Smooth muscle cell (in vitro differentiated cells): ENCODE data around the gene EXT2. TPM values are rescaled to one million over a fixed set of nuclear protein-coding genes. Genes with fewer than 3 reads are reported as not detected.
A peak's percentile ranks its signal among the peaks of the same experiment; 100 is the strongest.

Experiments
- DNase-seq: peaks from one replicate; lab custom pipeline; 2025; ENCODE audit not compliant: unreplicated experiment; lab: John Stamatoyannopoulos, UW
- H2AFZ ChIP-seq: fragments of 200-600 bp; sonication (generic); 2 replicates; pipeline ENCODE4 v1.6.0; 2016; ENCODE audit warnings: antibody characterized with exemption, low read depth, mild to moderate bottlenecking
- H3F3A ChIP-seq: fragments of 200-600 bp; sonication (generic); 2 replicates; pipeline ENCODE4 v1.6.0; 2017; ENCODE audit warnings: antibody characterized with exemption, low read depth
- H3K27ac ChIP-seq: fragments of 200-600 bp; sonication (generic); 2 replicates; pipeline ENCODE4 v1.5.1; 2016; ENCODE audit warnings: low read depth, mild to moderate bottlenecking
- H3K27me3 ChIP-seq: fragments of 200-600 bp; sonication (generic); 2 replicates; pipeline ENCODE4 v1.6.1; 2016; ENCODE audit warnings: low read depth, mild to moderate bottlenecking
- H3K36me3 ChIP-seq: fragments of 200-600 bp; sonication (generic); 2 replicates; pipeline ENCODE4 v1.5.1; 2016; ENCODE audit warnings: low read depth
- H3K4me1 ChIP-seq: fragments of 200-600 bp; sonication (generic); 2 replicates; pipeline ENCODE4 v1.5.1; 2016; ENCODE audit warnings: low read depth
- H3K4me2 ChIP-seq: fragments of 200-600 bp; sonication (generic); 2 replicates; pipeline ENCODE4 v1.6.0; 2016; ENCODE audit warnings: mild to moderate bottlenecking
- H3K4me3 ChIP-seq: fragments of 200-600 bp; sonication (generic); 2 replicates; pipeline ENCODE4 v1.5.1; 2016; ENCODE audit warnings: mild to moderate bottlenecking
- H3K79me2 ChIP-seq: fragments of 200-600 bp; sonication (generic); 2 replicates; pipeline ENCODE4 v1.6.0; 2016; ENCODE audit warnings: low read depth, mild to moderate bottlenecking
- H3K9ac ChIP-seq: fragments of 200-600 bp; sonication (generic); 2 replicates; pipeline ENCODE4 v1.6.0; 2016; ENCODE audit warnings: low read depth
- H3K9me3 ChIP-seq: fragments of 200-600 bp; sonication (generic); replicated peaks from 2 replicates; pipeline ENCODE4 v1.5.1; 2016; ENCODE audit warnings: low read depth
- H4K20me1 ChIP-seq: fragments of 200-600 bp; sonication (generic); 2 replicates; pipeline ENCODE4 v1.6.0; 2016; ENCODE audit warnings: low read depth
- WGBS: methylation state at CpG from one replicate; pipeline ENCODE4 v1.1.7; 2016; ENCODE audit warnings: low lambda C conversion rate; 5-methylcytosine and 5-hydroxymethylcytosine counted together
- polyA plus RNA-seq: library from polyadenylated mRNA; unstranded; fragments of >200 nt; fragmentation: Nextera tagmentation; extraction: Ambion mirVana; gene quantifications from 2 replicates; pipeline ENCODE4 v1.2.1, GENCODE V29; 2016
- total RNA-seq: library from RNA; depleted of rRNA; stranded (reverse); fragments of >200 nt; gene quantifications from 2 replicates; pipeline ENCODE4 v1.2.3, GENCODE V29; 2014
- TF ChIP-seq, protein P1 (sequence below): fragments of 200-600 bp; sonication (generic); IDR thresholded peaks from 2 replicates; pipeline ENCODE4 v1.5.1; 2017; ENCODE audit warnings: borderline replicate concordance, mild to moderate bottlenecking, antibody characterized with exemption; ENCODE audit not compliant: insufficient read depth, poor library complexity, severe bottlenecking

Gene EXT2
- total RNA-seq, result 128 and 144 TPM in 2 replicates
- 64.3 and 87.6 TPM in 2 replicates for polyA plus RNA-seq

DNA sequence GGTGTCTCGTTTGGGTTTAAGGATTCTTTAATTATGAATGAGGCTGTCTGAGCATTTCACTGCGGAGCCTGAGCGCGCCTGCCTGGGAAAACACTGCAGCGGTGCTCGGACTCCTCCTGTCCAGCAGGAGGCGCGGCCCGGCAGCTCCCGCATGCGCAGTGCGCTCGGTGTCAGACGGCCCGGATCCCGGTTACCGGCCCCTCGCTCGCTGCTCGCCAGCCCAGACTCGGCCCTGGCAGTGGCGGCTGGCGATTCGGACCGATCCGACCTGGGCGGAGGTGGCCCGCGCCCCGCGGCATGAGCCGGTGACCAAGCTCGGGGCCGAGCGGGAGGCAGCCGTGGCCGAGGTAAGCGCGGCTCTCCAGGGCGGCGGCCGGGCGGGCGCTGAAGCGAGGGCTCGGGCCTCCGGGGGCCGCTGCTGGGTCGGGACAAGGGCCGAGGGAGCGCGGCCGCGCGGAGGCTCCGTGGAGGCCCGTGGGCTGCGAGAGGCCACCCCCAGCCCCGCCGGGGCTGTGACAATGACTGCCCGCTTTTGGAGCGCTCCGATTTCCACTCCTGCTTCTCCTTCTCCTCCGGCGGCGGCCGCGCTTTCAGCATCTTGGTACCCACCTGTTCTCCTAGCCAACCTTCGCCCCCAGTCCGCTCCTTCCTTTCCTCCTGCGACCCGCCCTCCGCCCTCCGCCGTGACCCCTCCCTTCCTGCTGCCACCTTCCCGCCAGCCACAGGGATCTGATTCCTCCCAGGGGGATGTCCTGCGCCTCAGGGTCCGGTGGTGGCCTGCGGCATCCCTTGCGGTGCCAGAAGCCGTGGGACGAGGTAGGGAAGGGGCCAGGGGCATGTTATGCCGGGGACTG, at the start of gene EXT2:
EXT2 (plus strand) TSS at position 173 of the 854 bp plus-strand sequence. CDS start 12,035 bp downstream, outside the sequence.
- no peak within 1 kb of the TSS for H3K27ac ChIP-seq
- peak within 1 kb of the TSS; percentile 91 for H3K4me2 ChIP-seq
- TF ChIP-seq, protein P1, sequence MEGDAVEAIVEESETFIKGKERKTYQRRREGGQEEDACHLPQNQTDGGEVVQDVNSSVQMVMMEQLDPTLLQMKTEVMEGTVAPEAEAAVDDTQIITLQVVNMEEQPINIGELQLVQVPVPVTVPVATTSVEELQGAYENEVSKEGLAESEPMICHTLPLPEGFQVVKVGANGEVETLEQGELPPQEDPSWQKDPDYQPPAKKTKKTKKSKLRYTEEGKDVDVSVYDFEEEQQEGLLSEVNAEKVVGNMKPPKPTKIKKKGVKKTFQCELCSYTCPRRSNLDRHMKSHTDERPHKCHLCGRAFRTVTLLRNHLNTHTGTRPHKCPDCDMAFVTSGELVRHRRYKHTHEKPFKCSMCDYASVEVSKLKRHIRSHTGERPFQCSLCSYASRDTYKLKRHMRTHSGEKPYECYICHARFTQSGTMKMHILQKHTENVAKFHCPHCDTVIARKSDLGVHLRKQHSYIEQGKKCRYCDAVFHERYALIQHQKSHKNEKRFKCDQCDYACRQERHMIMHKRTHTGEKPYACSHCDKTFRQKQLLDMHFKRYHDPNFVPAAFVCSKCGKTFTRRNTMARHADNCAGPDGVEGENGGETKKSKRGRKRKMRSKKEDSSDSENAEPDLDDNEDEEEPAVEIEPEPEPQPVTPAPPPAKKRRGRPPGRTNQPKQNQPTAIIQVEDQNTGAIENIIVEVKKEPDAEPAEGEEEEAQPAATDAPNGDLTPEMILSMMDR, result peak; percentile 80
- peak; percentile 74 for DNase-seq
- peaks cover 12% of the 10 kb centered on the region for H3K79me2 ChIP-seq
- no peaks in the 10 kb centered on the region for H3K9me3 ChIP-seq
- peak within 1 kb of the TSS; percentile 66 for H3K9ac ChIP-seq
- H3K4me3 ChIP-seq, result peak within 1 kb of the TSS; percentile 79
- no peaks in the 10 kb centered on the region for H3K27me3 ChIP-seq
- H3F3A ChIP-seq, result no peaks in the 10 kb centered on the region
- H3K4me1 ChIP-seq, result peaks cover 9% of the 10 kb centered on the region
- peak within 1 kb of the TSS; percentile 90 for H2AFZ ChIP-seq
- under 1% methylated on average over 58 of the region's 83 CpGs for WGBS
- no peaks in the 10 kb centered on the region for H3K36me3 ChIP-seq
- H4K20me1 ChIP-seq, result peaks cover 45% of the 10 kb centered on the region

DNA sequence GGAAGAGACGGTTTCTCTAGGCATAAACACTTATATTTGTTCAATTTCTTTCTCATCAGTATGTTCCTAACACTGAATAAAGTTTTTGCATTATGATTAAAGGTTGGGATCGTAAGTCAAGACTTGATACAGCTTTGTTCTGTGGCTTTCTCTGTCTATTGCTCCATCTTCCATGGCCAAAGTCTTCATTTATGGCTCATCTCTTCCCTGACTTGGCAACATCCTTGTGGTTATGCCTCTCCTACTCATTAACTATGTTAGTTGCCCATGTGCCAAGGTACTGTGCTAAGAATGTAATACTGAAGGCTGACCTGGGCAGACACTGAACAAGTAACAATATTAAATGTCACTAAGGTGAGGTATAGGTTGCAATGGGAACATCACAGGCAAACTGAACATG, 49.3 kb upstream of the EXT2 start:
- no peaks in the 10 kb centered on the region for H4K20me1 ChIP-seq
- H3K27ac ChIP-seq, result no peak overlapping the region
- H3K27me3 ChIP-seq, result no peaks in the 10 kb centered on the region
- H3K9ac ChIP-seq, result no peak overlapping the region
- no peaks in the 10 kb centered on the region for H3F3A ChIP-seq
- H3K4me3 ChIP-seq, result no peak overlapping the region
- H3K4me2 ChIP-seq, result no peak overlapping the region
- TF ChIP-seq, protein P1, result no peak
- no peaks in the 10 kb centered on the region for H3K79me2 ChIP-seq
- no peak overlapping the region for H2AFZ ChIP-seq
- no peaks in the 10 kb centered on the region for H3K4me1 ChIP-seq
- WGBS, result 80% methylated on average over 2 of the region's 2 CpGs
- DNase-seq, result no peak
- H3K9me3 ChIP-seq, result no peaks in the 10 kb centered on the region
- no peaks in the 10 kb centered on the region for H3K36me3 ChIP-seq

DNA sequence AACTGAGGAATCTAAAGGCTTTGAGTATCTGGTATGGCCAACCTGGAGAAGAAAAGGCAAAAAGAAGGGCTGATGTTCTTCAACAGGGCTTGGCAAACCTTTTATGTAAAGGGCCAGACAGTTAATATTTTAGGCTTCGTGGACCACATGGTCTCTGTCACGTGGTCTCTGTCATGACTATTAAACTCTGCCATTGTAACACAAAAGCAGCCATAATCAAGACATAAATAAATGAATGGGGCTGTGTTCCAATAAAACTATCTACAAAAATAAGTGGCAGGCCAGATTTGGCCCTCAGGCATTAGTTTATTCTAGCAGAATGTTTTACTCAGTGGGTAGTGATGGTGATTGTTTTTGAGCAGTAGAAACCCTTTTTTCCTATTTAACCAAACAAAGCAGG, 48.2 kb upstream of the EXT2 start:
- no peaks in the 10 kb centered on the region for H4K20me1 ChIP-seq
- H3F3A ChIP-seq, result no peaks in the 10 kb centered on the region
- no peak overlapping the region for H3K4me2 ChIP-seq
- H3K36me3 ChIP-seq, result no peaks in the 10 kb centered on the region
- no peaks in the 10 kb centered on the region for H3K27me3 ChIP-seq
- no peaks in the 10 kb centered on the region for H3K79me2 ChIP-seq
- no peaks in the 10 kb centered on the region for H3K9me3 ChIP-seq
- H3K27ac ChIP-seq, result no peak overlapping the region
- TF ChIP-seq, protein P1, result no peak
- no peaks in the 10 kb centered on the region for H3K4me1 ChIP-seq
- no peak for DNase-seq
- no peak overlapping the region for H3K4me3 ChIP-seq
- 77% methylated on average over 2 of the region's 2 CpGs for WGBS
- no peak overlapping the region for H2AFZ ChIP-seq
- no peak overlapping the region for H3K9ac ChIP-seq
